ENCODE data around the gene ADAM17.
"Not testable (repeated sequence)": the region's sequence is repeated elsewhere in the genome, so short reads cannot be mapped to it uniquely, and the experiment has no call there.

ADAM17 gene

DNA sequence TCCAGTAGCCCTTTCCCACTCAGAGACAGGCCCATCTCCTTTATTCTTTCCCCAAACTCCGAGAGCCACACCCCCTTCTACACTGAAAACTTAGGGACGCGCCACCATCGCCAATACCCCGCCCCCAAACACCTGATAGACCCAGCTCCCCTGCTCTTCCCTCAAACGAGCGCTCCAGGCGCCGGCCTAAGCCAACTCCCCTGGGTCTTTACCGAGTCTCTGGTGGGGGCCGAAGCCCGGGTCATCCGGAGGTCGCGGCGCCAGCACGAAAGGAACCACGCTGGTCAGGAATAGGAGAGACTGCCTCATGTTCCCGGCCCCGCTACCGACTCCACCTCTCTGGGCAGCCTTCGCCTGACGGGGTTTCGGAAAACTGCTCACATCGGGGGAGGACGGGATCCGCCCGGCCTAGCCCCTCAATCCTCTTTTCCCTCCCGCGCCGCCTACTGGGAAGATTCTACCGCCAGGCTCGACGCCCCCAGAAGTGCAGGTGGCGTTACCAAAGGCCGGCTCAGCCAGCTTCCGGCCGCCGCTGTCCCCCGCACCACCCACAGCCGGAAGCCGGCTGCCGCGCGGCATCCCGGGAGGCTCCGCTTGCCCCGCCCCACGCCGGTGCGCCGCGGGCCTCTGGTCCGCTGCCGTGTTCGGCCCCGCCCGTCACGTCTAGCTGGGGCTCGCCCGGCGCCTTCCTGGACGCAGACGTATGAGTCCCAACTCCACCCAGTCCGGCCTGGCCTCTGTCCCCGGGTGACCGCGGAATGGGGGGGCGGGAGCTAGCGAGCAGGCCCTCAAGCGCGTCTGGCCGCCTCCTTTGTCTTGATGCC is at the start of gene ADAM17:
TSS of gene ADAM17 (minus strand) at position 534 of the 824 bp plus-strand sequence. CDS start at position 309, 225 bp downstream.
- peak; percentile 86 for DNase-seq

DNA sequence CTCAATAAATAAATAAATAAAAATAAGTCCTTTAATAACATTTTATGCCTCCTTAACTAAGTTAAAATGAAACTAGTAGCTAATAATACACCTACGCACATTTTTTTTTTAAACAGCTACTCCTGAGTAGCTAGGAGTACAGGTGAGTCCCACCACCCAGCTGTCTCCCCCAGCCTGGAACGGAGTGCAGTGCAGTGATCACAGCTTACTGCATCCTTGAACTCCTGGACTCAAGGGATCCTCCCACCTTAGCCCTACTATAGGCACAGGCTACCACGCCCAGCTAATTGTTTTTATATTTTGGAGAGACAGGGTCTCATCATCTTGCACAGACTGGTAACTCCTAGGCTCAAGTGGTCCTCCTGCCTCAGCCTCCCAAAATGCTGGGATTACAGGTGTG is 46.8 kb upstream of the ADAM17 start:
- no peak for DNase-seq

DNA sequence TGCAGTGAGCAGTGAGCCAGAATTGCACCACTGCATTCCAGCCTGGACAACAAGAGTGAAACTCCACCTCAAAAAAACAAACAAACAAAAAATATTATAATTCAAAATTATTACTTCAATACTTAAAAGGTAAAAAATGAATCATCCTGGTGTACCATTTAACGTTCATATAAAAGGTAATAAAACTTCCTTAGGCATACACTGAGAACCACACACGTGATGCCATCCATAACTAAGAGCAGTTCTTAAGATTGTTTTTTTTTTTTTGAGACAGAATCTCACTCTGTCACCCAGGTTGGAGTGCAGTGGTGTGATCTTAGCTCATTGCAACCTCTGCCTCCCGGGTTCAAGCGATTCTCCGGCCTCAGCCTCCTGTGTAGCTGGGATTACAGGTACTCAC is 45.8 kb upstream of the ADAM17 start:
- no peak for DNase-seq

DNA sequence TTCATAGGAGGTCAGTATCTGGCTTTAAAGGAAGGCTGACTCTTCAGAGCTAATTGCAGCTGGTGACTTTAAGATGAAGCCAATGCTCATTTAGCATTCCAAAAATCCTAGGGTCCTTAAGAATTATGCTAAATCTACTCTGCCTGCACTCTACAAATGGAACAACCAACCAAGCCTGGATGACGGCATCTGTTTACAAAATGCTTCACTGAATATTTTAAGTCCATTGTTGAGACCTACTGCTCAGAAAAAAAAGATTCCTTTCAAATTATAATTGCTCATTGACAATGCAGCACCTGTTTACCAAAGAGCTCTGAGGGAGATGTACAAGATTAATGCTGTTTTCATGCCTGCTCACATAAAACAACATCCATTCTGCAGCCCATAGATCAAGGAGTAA is 43.8 kb upstream of the ADAM17 start:
- DNase-seq: no peak

DNA sequence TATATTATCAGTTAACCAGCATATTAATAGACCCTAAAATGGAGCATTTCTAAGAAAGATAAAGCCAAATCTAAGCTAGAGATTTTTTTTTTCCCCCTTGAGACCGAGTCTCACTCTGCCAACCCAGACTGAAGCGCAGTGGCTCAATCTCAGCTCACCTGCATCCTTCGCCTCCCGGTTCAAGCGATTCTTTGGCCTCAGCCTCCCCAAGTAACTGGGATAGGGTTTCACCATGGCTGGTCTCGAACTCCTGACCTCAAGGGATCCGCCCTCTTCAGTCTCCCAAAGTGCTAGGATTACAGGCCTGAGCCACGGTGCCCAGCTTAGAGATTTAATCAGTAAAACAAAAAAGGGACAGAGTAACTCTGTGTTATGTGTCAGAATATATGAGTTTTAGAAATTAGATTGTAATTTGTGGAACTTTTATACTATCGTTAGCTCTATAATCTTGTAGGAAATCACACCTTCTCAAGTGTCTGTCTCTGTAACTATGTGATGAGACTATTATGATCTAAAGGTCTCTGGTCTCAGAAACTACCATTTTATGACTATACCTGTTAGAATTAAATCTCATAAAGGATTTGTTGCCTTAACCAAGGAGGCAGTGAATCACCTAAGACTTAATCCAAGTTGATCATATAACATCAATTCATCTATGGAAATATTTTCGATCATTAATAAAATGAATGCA is 41.1 kb upstream of the ADAM17 start:
- DNase-seq: no peak

DNA sequence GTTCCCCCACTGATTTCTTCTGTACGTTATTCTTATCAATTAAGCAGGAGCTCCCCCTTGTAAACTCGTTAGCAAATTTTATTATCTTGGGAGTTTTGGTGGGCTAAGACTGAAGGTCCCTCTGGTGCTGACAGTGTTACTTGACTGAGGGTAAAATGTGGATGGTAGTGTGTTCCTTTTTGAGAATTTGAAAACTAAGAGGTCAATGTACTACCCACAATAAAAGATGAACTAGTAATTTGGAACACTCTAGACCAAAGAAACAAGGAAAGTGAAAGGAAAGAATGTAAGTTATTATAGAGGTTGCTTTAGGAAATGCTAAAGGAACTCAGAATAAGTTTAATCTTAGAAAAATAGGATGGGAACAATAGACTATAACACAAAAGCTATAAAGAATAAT is 40.1 kb upstream of the ADAM17 start:
- DNase-seq: no peak

DNA sequence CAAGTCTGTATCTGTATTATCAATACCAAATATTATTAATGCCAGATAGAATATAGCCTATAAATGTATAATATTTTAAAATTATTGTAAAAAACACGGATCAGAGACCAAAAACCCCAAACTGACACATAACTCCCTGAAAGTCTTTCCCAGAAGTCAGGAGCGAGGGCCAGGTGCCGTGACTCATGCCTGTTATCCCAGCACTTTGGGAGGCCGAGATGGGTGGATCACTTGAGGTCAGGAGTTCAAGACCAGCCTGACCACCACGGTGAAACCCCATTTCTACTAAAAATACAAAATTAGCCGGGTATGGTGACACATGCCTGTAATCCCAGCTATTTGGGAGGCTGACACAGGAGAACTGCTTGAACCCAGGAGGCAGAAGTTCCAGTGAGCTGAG is 39.6 kb upstream of the ADAM17 start:
- DNase-seq: not testable (repeated sequence)

DNA sequence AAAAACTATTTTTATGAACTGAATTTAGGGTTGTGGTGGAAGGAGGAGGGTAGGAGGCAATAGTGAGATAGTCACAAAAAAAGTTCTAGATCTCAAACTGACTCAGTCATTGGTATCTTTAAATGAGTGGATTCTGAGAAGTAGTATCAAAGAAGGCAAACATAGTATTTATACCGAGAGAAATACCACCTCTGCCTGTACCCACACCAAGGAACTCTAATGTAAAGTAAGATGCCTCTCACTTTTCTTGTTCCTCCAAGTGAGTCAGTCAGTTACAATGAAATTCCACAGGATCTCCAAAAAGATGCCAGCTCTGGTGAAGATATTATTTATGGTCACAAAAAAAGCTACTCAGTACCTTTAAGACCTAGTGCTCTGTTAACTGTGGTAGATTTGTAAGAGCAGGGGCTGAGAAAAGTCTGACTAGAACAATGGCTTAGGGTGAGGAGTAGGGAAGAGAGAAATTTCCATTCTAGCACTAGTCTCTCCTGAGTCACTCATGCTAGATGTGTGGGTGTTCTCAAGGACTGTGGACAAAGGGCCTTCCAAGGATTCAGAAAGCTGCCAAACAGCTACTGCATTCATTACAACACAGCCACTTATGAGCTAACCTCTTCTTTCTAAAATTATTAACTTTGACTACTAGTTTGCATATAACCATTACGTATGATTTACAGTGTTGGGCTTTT is 38.9 kb upstream of the ADAM17 start:
- no peak for DNase-seq

DNA sequence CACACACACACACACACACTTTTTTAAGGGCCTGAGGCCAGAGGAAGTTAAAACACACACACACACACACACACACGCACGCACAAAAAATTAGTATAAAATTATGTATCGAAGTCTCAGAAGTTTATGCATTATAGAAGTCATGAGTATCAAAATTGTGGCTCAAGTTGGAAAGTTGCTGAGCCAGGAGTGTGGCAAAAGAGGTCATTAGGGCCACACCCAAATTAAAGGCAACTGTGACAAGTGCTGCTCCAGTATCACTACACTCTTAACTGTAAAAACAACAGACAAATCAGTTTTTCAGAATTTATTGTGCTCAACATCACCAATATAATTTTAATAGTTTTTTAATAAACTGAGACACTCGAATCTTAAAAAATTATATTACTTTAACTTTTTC is 38.3 kb upstream of the ADAM17 start:
- no peak for DNase-seq

DNA sequence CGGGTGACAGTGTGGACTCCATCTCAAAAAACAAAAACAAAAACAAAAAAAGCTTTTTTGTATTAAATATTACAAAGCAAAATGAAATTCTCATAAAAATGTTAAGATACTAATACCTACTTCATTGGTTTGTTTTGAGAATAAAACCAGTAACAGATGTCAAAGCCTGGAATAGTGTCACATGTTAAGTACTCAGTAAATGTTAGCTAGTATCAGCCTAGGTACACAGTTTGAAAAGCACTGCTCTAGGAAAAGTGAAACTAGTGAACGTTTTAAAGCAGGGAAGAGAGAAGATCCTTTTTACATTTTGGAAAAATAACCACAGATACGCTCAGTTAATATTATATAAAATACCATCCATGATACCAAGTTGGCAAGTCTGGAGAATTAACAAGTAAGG is 37.1 kb upstream of the ADAM17 start:
- no peak for DNase-seq

DNA sequence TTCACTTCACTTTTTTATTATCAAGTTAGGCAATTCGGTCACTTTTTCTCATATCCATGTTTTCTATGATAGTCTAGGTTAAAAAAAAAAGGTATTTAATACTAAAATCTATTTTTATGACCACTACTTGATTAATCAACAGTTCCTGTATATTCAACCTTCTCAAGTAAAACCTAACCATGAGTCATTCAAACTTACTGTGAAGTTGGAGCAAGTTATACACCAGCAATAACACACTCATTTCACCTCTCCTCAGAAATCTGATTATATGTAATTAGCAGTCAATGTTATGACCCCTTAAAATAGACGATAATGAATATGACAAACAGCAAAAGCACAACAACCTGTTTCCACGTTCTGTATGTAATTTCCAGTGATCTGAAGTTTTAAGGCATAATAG is 35.0 kb upstream of the ADAM17 start:
- no peak for DNase-seq

DNA sequence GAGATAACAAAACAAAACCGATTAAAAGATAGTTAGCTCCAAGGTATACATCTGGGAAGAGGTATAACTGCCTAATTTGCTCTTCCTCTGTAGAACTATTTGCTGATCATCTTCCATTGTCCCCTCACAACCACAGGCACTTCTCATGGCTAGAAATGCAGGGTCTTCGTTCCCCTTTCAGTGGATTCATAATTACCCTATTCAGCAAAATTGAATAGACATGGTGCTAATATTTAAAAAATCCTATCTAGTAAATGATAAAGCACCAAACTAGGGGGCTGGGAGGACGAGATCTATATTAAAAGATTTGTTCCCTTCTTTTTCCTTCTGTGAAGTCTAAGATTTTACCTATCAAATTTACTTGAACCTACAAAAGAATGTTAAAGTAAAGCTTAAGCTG is 30.8 kb upstream of the ADAM17 start:
- DNase-seq: no peak

DNA sequence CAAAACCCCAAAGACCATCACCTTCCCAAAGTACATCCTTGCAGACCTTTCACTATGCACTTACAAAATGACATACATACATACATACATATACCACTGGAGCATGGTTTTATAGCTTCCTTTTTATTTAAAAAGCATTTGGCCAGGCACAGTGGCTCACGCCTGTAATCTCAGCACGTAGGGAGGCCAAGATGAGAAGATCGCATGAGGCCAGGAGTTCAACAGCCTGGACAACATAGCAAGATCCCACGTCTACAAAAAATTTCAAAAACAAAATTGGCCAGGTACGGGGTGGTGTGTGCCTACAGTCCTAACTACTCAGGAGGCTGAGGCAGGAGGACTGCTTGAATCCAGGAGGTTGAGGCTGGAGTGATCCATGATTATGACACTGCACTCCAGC is 29.9 kb upstream of the ADAM17 start:
- no peak for DNase-seq

DNA sequence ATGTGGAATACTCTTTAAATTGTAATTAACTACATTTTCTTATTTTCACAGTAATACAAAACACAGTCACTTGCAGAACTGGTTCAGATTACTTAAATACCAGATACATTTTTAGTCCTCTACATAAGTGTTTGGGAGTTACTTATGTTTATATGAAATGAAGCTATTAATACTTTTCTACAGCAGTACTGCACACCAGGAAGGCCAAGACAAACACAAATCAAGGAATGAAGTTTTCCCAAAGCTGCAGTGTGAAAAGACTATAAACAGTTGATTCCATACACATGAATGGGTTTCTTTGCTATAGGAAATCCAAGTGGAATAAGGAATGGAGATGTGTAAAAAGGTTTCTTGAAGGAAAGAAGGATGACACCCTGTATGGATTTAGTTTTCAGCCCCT is 29.3 kb upstream of the ADAM17 start:
- not testable (repeated sequence) for DNase-seq

DNA sequence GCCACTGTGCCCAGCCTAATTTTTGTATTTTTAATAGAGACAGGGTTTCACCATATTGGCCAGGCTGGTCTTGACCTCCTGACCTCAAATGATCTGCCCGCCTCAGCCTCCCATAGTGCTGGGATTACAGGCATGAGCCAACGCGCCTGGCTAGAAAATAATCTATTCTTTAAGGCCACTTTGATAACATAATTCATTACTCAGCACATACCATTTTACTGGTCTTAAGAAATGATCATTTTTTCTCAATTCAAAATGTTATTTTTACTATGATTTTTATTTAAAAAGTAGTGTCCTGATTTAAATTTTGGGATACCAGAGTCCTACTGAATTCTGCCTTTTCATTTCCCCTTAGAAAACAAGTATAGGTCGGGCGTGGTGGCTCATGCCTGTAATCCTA is 27.0 kb upstream of the ADAM17 start:
- DNase-seq: no peak

DNA sequence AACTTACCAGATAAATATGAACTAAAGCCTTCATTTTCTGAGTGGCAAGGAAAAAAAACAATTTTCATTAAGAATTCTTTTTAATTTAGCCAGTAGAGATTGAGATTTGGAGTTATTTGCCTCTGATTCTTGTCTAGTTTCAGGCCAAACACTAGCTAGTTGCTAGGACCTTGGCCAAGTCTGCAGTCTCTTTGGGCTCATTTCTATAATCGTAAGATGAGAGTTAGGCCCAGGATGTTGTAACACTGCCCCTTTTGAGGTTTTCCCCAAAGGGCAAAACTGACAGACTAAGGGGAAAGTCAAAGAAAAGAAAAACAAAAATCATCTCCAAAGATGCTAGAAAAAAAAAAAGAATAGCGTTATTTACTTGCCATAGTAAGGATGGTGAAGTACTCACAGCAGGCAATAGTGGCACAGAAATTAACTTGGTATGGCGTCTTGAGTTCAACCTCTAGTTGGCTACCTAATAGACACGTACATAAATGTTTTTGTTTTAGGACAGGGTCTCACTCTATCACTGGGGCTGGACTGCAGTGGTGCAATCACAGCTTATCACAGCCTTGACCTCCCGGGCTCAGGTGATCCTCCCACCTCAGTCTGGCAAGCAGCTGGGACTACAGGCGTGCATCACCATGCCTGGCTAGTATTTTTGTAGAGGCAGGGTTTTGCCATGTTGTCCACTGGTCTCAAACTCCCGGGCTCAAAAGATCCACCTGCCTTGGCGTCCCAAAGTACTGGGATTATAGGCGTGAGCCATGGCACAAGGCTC is 23.0 kb upstream of the ADAM17 start:
- DNase-seq: no peak

DNA sequence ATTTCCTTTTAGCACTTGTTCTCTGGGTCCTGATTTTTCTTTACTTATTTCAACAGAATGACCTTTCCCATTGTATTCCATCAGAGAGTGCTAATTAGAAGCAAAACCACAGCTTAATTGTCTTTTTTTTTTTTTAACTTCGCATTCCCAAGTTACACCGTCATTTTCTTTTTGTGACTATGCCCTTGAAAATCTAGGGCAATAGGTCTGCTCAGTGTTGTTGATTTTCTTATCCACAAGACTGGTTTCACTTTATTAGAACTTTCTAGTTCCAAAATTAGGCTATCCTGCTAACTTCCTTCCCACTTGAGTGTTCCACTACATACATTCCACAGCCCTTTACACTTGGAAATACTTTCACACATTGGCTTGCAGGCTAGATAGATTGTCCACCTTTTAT is 18.7 kb upstream of the ADAM17 start:
- no peak for DNase-seq

DNA sequence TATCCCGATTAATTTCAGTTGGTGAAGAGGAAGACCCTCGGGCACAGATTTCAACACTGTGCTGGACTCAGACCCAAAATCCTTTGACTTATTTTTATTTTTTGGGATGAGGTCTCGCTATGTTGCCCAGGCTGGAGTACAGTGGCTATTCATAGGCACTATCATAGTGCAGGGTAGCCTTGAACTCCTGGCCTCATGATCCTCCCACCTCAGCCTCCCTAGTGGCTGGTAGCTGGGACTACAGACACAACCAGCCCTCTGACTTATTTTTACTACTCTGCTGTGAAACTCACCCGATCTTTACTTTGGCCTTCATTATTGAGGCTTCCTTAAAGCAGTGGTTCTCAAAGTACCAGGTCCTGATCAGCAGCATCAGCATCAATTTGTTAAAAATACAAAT is 18.2 kb upstream of the ADAM17 start:
- DNase-seq: no peak

DNA sequence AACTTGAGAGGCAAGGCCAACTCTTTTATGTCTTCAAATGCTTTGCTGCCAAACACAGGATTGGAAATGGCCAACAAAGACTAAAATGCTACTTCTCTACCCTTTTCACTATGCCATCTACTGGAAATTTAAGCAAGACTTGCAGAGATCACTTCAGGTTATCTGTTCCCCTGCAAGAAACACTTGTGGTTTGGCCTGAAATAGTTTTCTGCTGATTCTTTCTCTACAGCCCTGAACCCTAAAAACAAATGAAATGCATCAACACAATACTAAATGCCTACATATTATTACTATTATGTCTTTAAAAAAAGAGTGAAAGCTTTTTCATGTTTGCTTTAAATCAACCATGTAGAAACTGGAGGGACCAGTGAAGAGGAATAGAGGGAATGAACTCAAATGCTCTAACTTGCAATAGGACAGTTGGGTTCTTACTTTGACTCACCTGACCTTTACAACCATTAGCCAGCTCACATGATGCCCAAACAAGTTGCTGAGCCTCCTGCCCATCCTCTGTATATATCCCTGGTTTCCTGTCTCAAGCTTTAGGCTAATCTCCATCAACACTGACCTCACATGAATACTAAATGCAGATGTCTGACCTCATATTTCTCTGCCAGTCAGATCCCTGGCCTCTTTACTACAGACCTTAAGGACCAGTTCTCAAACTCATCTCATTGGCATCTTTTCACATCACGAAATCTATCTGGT is 17.5 kb upstream of the ADAM17 start:
- no peak for DNase-seq

DNA sequence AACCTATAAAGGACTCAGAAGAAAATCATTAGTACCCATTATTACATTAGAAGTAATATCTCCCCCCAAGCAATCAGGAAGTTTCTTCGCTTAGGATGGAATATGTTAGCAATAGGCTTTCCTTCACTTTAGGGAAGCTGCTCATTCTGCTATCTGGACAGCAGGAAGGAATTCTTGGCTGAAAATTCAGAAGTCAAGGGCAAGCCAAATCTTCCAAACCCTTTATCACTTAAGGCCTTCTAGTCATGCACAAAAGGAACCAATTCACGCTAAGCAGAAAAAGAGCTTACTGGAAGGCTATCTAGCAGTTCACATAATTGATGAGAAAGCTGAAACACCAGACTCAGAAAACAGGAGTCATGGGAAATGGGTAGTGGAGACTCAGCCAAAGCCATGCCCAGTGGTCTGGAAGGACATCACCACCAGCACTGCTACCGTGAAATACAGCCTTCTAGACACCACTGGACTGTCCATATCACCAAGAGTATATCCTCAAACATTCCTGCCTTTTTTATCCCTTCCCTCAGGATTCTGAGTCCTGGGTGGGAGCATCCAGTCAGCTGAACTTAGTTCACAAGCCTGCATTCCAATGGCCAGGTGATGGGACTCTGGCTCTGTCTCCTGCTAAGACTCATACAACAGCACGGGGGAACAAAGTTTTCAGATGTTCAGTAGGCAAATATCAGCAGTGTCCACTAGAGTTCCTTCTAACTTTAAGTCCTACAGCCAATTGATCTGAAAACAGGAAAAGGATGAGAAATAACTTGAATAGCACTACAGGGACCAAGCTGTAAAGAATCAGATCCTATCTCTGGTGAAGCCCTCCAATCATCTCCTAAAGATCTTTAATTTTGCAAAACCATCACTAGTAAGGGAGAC is 14.8 kb upstream of the ADAM17 start:
- no peak for DNase-seq

DNA sequence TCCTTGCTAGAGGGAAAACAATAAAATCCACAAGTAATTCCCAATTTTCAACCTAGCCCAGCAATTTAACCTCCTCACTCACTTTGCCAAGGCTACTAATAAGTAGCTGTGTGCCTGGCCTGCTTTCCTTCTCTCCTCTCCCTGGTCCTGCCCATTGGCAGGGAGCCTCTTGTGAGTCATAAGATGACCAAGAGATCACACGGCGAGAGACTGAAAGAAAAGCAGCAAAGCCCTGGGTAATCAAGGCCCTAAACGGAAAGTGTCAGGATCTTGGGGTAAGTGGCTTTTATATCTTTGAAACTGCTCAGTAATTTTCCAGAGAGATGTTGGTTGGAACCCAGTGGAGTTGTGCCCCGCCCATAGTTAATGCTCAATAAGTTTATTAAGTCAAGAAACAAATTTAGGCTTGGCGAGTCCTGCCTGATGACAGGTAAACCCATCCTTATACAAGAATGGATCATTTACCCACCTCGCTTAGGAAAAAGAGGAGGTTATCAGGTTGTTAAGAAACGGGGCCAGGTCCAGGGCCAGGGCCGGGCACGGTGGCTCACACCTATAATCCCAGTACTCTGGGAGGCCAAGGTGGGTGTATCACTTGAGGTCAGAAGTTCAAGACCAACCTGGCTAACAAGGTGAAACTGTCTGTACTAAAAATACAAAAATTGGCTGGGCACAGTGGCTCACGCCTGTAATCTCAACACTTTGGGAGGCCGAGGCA is 10.0 kb upstream of the ADAM17 start:
- DNase-seq: peak; percentile 38

All from 8988T (cell line).